ENCODE data around the gene CD8B2.
A peak's percentile ranks its signal among the peaks of the same experiment; 100 is the strongest.
"Not testable (repeated sequence)": the region's sequence is repeated elsewhere in the genome, so short reads cannot be mapped to it uniquely, and the experiment has no call there.

The CD8B2 gene

GRCh38 chr2:106486551-106487385 is at the start of gene CD8B2:
Gene CD8B2, plus strand, starts transcription at chr2:106487364. Its CDS starts 63 bp downstream, at chr2:106487427.
- not testable (repeated sequence) for H3K27me3 Mint-ChIP-seq (ENCODE audit: low read depth, poor library complexity); H3K36me3 Mint-ChIP-seq (ENCODE audit: low read depth); DNase-seq; H3K27ac Mint-ChIP-seq; H3K9me3 Mint-ChIP-seq
- Mint-ChIP-seq H3K4me3 (peak within 1 kb of the TSS; percentile 47), H3K4me1 (peaks cover 10% of the 10 kb centered on the region)

DNA sequence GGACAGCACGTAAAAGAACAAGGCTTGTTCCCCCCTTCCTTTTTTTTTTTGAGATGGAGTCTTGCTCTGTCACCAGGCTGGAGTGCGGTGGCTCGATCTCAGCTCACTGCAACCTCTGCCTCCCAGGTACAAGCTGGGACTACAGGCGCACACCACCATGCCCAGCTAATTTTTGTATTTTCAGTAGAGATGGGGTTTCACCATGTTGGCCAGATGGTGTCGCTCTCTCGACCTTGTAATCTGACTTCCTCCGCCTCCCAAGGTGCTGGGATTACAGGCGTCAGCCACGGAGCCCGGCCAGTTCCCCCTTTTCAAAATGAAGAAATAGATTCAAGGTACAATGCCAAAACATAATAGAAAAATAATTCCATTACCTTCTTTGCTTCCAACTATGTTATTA is 25.3 kb upstream of the CD8B2 start:
- H3K9me3 Mint-ChIP-seq; H3K27ac Mint-ChIP-seq; H3K27me3 Mint-ChIP-seq (ENCODE audit: low read depth, poor library complexity); H3K4me1 Mint-ChIP-seq; H3K36me3 Mint-ChIP-seq (ENCODE audit: low read depth); H3K4me3 Mint-ChIP-seq: not testable (repeated sequence)
- DNase-seq: peak; percentile 6

DNA sequence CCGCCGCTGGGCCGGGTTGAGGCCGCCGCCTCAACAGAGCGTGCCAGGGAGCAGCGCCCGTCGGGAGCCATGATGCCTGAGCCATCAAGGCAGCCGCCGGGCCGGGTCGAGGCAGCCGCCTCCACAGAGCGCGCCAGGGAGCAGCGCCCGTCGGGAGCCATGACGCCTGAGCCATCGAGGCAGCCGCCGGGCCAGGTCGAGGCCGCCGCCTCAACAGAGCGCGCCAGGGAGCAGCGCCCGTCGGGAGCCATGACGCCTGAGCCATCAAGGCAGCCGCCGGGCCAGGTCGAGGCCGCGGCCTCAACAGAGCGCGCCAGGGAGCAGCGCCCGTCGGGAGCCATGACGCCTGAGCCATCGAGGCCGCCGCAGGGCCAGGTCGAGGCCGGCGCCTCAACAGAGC is 19.6 kb upstream of the CD8B2 start:
- H3K4me1 Mint-ChIP-seq; DNase-seq; H3K36me3 Mint-ChIP-seq (ENCODE audit: low read depth); H3K27me3 Mint-ChIP-seq (ENCODE audit: low read depth, poor library complexity); H3K4me3 Mint-ChIP-seq; H3K9me3 Mint-ChIP-seq; H3K27ac Mint-ChIP-seq: not testable (repeated sequence)

GRCh38 chr2:106468107-106468506 is 19.1 kb upstream of the CD8B2 start, which contains the start of gene RGPD3:
Gene RGPD3, minus strand, starts transcription at chr2:106468413. Its CDS starts 125 bp downstream, at chr2:106468288.
- DNase-seq; H3K27me3 Mint-ChIP-seq (ENCODE audit: low read depth, poor library complexity); H3K4me1 Mint-ChIP-seq; H3K27ac Mint-ChIP-seq; H3K9me3 Mint-ChIP-seq; H3K4me3 Mint-ChIP-seq; H3K36me3 Mint-ChIP-seq (ENCODE audit: low read depth): not testable (repeated sequence)

DNA sequence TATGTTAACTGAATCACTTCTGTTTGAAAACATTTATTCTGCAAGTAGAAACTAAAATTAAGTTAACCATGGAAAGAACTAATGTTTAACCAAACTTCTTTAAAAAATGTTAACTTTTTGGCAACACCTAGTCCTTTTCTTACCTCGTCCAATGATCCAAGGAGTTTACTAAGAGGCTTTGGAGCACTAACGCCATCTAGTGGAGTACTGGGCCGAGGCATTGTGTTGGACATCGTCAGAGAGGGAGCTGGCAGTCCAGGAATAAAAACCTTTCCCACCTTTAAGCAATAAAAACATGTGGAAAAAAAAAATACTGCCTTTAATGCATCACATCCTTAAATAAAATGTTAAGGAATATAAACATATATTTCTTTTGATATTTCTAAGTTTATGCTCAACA is 16.5 kb upstream of the CD8B2 start:
- DNase-seq: peak; percentile 48

GRCh38 chr2:106477647-106478046 is 9.5 kb upstream of the CD8B2 start:
- not testable (repeated sequence) for H3K4me1 Mint-ChIP-seq; H3K27me3 Mint-ChIP-seq (ENCODE audit: low read depth, poor library complexity); H3K9me3 Mint-ChIP-seq; DNase-seq; H3K4me3 Mint-ChIP-seq; H3K27ac Mint-ChIP-seq; H3K36me3 Mint-ChIP-seq (ENCODE audit: low read depth)

More for the DNA sequence above, 16.5 kb upstream of the CD8B2 start:
- not testable (repeated sequence) for H3K4me3 Mint-ChIP-seq; H3K4me1 Mint-ChIP-seq; H3K27me3 Mint-ChIP-seq (ENCODE audit: low read depth, poor library complexity); H3K9me3 Mint-ChIP-seq; H3K36me3 Mint-ChIP-seq (ENCODE audit: low read depth); H3K27ac Mint-ChIP-seq
- TF ChIP-seq CTCF (IDR thresholded peaks at IDR 0.05): peak; percentile 28

DNA sequence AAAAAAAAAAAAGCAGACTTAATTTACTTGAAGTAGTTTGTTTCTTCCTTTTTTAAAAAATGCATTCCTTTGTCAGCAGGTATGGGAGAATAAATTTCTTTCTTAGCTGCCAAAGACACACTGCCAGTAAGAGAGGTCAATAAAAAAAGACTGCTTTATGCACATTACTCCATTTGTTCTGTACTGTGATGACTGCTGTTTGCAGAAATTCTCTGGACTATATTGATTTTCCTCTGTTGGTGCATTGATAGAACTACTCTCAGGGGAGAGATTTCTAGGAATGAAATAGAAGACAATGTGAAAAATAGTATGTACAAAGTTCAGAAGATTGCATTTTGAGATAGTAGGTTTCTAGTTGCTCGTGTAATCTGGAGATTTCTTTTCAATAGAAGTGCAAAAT is 7.6 kb upstream of the CD8B2 start:
- DNase-seq; H3K4me3 Mint-ChIP-seq; H3K36me3 Mint-ChIP-seq (ENCODE audit: low read depth); H3K9me3 Mint-ChIP-seq; H3K4me1 Mint-ChIP-seq; H3K27ac Mint-ChIP-seq; H3K27me3 Mint-ChIP-seq (ENCODE audit: low read depth, poor library complexity): not testable (repeated sequence)

- peak overlapping the region; percentile 47 for H3K4me3 Mint-ChIP-seq
- not testable (repeated sequence) for H3K36me3 Mint-ChIP-seq (ENCODE audit: low read depth)
Observed at GRCh38 chr2:106487386-106488191, 425 bp downstream of the CD8B2 start.

GRCh38 chr2:106489701-106490100 is 2.5 kb downstream of the CD8B2 start:
- H3K36me3 Mint-ChIP-seq (ENCODE audit: low read depth); H3K27ac Mint-ChIP-seq; DNase-seq; H3K9me3 Mint-ChIP-seq; H3K27me3 Mint-ChIP-seq (ENCODE audit: low read depth, poor library complexity); H3K4me3 Mint-ChIP-seq: not testable (repeated sequence)
- H3K4me1 Mint-ChIP-seq: peaks cover 21% of the 10 kb centered on the region

More at GRCh38 chr2:106487386-106488191, 425 bp downstream of the CD8B2 start:
- not testable (repeated sequence) for H3K27me3 Mint-ChIP-seq (ENCODE audit: low read depth, poor library complexity); H3K9me3 Mint-ChIP-seq; H3K27ac Mint-ChIP-seq
- DNase-seq: peak; percentile 42
- peaks cover 10% of the 10 kb centered on the region for H3K4me1 Mint-ChIP-seq

DNA sequence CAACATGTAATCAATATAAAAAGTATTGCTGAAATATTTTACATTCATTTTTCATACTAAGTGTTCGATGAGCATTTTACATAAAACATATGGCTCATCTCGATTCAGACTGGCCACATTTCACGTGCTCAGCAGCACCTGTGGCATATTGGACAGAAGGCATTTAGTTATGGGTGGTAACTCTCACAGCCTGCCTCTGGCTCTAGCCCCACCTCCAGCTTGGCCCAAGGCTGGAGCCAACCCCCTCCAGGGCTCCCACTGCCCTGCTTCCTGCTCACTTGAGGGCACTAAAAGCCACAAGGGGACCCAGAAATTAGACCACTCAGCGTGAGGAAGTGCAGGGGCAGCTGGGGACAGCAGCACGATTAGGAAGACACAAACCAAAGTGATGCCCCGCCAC is 5.2 kb downstream of the CD8B2 start:
- H3K27ac Mint-ChIP-seq; H3K27me3 Mint-ChIP-seq (ENCODE audit: low read depth, poor library complexity); DNase-seq; H3K9me3 Mint-ChIP-seq; H3K4me3 Mint-ChIP-seq; H3K36me3 Mint-ChIP-seq (ENCODE audit: low read depth): not testable (repeated sequence)
- peaks cover 17% of the 10 kb centered on the region for H3K4me1 Mint-ChIP-seq

GRCh38 chr2:106492913-106493312 is 5.7 kb downstream of the CD8B2 start:
- not testable (repeated sequence) for H3K4me3 Mint-ChIP-seq; H3K36me3 Mint-ChIP-seq (ENCODE audit: low read depth); H3K9me3 Mint-ChIP-seq; H3K27me3 Mint-ChIP-seq (ENCODE audit: low read depth, poor library complexity); DNase-seq; H3K27ac Mint-ChIP-seq
- H3K4me1 Mint-ChIP-seq: peaks cover 13% of the 10 kb centered on the region

GRCh38 chr2:106498549-106498948 is 11.4 kb downstream of the CD8B2 start:
- not testable (repeated sequence) for H3K27ac Mint-ChIP-seq; H3K27me3 Mint-ChIP-seq (ENCODE audit: low read depth, poor library complexity)

DNA sequence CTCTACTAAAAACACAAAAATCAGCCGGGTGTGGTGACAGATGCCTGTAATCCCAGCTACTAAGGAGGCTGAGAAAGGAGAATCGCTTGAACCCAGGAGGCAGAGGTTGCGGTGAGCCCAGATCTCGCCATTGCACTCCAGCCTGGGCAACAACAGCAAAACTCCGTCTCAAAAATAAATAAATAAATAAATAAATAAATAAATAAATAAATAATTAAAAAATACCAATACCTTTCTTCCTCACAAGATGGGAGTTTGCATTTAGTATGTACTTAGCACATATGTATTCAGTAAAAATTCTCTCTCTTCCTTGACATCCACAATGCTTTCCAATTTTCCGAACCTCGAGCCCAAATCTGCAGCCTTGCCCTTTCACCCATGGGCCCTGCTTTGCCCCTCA is 13.2 kb downstream of the CD8B2 start:
- DNase-seq; H3K36me3 Mint-ChIP-seq (ENCODE audit: low read depth); H3K27ac Mint-ChIP-seq; H3K4me1 Mint-ChIP-seq; H3K27me3 Mint-ChIP-seq (ENCODE audit: low read depth, poor library complexity); H3K9me3 Mint-ChIP-seq; H3K4me3 Mint-ChIP-seq: not testable (repeated sequence)

More at GRCh38 chr2:106498549-106498948, 11.4 kb downstream of the CD8B2 start:
- not testable (repeated sequence) for H3K4me3 Mint-ChIP-seq; H3K36me3 Mint-ChIP-seq (ENCODE audit: low read depth); DNase-seq; H3K9me3 Mint-ChIP-seq; H3K4me1 Mint-ChIP-seq
